Dedifferentiated amniotic fluid mesenchymal stem cell (primary cell): Measurements from ENCODE around the gene TRIM41.
A peak's percentile ranks its signal among the peaks of the same experiment; 100 is the strongest.

Experiments
- DNase-seq: peaks from one replicate; pipeline ENCODE4 v3.0.0-alpha.2; 2016; ENCODE audit errors: extremely low spot score

Gene TRIM41

DNA sequence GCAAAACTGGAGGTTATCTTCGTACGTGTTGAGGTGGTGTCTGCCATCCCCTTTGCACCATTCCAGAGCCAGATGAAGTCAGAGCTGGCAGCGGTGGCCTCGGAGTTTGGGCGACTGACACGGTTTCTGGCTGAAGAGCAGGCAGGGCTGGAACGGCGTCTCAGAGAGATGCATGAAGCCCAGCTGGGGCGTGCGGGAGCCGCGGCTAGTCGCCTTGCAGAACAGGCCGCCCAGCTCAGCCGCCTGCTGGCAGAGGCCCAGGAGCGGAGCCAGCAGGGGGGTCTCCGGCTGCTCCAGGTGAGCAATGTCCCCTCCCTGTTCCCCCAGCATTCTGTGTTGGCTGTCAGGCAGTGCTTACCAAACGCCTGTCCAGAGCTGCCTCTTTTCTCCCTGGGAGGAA, 9.5 kb downstream of the TRIM41 start:
- DNase-seq = no peak

DNA sequence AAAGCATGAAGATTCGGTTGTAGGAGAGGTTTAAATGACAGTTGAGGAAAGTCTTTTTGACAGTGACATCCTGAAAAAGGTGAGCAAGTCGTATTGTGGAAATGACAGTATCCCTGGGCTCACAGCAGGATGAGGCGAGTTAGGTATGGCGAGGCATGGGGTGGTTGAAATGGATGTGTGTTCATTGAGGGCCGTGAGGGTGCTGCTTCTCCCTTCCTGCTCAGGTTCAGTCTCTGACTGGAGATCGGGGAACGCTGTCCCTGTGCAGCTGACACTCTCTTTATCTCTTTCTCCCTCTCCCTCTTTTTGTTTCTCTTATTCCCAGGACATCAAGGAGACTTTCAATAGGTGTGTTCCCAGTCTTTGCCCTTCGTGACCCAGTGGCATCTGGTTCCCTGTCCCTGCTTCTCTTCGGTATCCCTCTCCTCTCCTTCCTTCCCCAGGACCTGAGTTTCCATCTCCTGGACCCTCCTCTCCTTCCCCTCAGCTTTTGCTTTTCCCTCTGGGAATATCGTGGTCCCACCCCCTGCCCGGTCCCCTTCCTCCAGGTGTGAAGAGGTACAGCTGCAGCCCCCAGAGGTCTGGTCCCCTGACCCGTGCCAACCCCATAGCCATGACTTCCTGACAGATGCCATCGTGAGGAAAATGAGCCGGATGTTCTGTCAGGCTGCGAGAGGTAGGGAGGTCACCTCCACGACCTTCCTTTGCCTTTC, 10.2 kb downstream of the TRIM41 start:
- no peak for DNase-seq

DNA sequence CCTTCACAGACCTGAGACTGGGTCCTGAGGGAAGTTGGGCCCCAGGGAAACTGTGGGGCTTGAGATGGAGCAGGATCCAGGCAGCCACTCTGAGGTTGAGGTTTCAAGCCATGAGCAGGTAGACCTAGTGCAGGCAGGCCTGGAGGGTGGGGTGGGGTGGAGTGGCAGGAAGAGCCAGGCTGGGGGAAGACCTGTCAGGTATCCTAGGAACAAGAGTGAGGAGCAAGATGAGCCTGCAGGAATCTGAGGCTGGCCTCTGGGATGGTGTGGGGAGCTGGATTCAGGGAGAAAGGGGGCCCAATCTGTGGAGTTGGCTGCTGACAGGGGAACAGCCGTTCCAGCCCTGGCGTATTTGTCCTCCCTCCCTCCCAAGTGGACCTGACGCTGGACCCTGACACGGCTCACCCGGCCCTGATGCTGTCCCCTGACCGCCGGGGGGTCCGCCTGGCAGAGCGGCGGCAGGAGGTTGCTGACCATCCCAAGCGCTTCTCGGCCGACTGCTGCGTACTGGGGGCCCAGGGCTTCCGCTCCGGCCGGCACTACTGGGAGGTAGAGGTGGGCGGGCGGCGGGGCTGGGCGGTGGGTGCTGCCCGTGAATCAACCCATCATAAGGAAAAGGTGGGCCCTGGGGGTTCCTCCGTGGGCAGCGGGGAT, 10.8 kb downstream of the TRIM41 start:
- no peak for DNase-seq

DNA sequence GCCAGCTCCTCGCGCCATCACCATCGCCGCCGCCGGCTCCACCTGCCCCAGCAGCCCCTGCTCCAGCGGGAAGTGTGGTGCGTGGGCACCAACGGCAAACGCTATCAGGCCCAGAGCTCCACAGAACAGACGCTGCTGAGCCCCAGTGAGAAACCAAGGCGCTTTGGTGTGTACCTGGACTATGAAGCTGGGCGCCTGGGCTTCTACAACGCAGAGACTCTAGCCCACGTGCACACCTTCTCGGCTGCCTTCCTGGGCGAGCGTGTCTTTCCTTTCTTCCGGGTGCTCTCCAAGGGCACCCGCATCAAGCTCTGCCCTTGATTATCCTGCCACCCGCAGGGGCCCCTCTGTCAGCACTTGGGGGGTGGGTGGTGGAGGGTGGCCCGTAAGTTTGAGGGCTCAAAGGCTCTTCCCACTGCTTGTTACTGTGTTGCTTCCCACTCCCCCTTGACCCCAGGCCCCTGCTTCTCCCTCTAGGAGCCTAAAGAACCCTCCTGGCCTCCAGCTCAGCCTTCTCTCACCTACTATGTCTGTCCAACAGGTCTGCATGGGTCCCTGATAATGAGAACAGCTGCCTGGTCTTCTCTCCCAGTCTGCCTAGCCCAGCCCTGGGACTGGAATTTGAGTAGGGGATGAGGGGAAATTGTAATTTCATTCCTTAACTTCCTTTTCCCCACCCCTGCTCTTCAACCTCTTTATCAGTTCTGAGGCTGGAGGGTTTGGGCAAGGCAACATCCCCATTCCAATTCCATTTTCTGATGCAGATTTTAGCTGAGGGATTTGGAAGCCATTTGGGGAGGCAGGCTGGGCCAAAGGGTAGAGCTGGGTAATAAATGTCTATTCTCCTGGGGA, 11.6 kb downstream of the TRIM41 start:
- DNase-seq = no peak

DNA sequence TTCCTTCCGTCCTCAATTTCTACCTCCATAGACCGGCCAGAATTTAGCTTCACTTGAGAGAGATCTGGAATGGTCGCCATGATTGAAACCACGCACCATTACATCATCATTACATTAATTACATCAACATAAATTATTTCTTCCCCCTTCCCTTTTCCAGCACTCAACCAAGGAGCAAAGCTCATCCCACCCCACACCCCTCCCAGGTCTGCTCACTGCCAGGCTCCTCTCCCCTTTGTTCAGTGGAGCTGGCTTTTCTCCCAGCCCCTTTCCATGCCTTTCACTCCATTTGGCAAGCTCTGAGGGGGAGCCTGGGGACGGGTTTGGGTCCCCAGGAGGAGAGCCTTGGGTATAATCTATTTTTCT, 12.2 kb downstream of the TRIM41 start:
- DNase-seq = no peak

DNA sequence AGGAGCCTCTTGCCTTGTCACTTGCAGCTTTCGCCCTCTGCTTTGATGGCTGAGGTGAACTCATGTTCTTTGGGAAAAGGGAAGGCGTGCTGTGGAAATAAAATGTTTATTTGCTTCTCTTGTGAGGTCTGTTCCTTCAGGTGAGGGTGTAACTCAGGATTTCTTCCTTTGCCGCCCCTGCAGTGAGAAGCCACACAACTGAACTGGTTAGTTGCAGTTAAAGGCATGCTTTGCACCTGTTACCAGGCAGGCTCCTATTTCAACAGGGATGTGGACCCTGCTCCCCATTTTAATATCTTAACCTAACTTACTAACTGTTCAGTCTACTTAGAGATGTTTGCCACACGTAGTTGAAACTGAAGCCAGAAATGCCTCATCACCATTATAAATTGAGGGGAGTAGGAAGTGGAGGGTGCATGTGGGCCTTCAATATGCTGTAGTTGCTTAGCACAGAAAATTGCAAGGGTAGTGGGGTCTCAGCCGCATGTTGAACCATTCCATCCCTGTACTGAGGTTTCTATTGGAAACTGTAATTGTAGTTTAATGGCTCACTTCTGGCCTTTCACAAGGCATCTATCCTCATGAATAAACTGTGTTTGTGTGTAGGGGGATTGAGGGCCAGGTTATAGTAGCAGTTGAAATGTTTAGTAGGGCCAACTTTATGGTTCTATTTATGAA, 12.7 kb downstream of the TRIM41 start:
- DNase-seq = no peak

DNA sequence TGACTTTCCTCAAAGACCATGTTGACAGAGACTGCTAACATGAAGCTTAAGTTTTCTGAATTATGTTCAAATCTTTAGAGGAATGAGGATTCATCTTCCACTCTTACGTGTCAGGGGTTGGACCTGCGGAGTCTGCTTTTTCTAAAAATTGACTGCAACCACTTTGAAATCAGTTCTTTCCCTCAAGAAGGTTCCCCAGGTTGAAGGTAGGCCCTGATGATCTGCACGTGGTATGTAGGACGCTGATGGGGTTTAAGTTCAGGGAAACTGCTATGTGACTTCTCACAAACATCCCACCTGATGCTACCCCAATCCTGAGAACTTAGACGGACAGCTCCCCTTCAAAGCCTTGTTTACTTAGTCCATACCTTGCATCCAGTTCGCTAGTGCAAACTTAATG, 13.4 kb downstream of the TRIM41 start:
- DNase-seq = no peak

DNA sequence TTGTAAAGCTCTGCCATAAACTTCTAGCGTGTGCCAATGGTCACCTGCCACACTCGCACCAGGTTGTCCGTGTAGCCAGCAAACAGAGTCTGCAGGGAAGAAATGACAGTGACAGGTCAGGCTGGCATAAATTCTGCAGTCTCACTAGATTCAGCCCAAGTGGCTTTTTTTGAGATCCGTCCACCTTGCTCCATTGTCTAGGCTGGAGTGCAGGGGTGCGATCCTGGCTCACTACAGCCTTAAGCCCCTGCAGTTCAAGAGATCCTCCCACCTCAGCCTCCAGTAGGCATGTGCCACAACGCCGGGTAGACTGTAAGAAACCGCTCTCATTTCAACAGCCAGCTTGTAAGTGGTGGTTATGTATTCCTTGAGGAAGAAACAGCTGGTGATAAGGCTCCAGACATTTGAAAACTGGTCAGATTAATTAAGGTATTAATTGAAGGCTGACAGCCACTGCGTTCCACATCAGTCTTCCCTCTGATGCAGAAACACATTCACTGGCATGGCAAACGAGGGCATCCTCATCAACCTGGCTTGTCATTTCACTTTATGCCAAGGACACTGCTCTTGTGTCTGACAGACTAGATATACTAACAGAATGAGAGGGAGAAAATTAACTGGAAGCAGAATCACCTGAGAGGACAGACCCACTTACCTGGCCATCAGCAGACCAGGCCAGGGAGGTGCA, 14.0 kb downstream of the TRIM41 start:
- DNase-seq = no peak

DNA sequence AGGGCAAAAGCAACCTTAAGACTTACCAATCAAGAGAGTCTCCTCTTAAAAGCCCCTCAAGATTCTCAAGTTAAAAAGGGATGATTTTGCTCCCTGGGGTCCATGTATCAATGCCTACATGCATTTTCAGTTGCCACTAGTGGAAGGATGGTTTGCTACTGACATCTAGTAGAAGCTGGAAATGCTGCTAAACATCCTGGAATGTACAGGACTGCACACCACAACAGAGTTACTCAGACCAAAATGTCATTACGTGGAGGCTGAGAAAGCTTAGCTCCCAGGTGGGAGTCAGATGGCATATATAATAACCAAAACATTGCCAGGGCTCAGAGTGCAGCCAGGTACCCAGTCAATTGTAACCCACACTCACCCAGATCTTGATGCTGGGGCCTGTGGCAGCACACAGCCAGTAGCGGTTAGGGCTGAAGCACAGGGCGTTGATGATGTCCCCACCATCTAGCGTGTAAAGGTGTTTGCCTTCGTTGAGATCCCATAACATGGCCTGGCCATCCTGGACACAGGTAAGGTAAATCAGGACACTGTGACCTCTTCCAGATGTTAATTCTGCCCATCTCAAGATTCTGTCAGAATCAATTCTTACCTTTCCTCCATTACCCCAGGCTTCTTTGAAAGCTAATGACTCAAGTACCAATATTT, 14.8 kb downstream of the TRIM41 start:
- DNase-seq = no peak

DNA sequence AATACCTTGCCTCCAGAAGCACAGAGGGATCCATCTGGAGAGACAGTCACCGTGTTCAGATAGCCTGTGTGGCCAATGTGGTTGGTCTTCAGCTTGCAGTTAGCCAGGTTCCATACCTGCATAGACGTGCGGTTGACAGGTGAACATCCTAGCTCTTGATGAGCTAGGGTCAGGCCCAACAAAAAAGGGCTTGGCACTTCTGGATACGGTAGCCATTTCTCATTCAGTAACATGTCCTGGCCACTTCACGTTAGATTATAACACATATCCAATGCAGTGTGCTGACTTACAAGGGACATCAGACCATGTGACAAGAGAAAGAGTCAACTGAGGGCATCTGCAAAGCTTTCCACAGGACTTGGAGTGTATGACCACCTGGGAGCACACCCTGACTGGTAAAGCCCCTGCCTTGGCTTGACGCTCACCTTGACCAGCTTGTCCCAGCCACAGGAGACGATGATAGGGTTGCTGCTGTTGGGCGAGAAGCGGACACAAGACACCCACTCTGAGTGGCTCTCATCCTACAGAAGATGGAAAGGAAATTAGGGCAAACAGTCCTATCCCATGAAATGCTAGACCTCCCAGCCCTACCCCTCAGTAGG, 16.1 kb downstream of the TRIM41 start:
- DNase-seq = no peak

DNA sequence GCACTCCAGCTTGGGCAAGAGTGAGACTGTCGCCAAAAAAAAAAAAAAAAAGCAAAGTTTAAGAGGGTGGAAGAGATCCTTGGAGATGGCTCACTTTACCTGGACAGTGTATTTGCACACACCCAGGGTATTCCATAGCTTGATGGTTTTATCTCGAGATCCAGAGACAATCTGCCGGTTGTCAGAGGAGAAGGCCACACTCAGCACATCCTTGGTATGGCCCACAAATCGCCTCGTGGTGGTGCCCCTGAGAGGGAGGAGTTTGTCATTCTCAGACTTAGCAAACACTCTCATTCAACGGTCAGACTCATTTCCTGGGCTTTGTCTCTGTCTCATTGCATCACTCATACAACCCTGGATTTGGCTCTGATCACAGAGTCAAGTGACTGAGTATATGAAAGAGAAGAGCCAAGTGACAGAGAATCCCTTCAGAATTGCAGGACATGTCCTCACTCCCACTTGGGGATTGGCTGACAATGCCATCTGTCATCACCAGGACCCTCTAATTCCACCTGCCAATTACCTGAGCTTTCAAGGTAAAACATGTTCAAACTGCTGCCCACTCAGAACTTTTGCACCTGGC, 18.4 kb downstream of the TRIM41 start:
- DNase-seq = peak; percentile 62

DNA sequence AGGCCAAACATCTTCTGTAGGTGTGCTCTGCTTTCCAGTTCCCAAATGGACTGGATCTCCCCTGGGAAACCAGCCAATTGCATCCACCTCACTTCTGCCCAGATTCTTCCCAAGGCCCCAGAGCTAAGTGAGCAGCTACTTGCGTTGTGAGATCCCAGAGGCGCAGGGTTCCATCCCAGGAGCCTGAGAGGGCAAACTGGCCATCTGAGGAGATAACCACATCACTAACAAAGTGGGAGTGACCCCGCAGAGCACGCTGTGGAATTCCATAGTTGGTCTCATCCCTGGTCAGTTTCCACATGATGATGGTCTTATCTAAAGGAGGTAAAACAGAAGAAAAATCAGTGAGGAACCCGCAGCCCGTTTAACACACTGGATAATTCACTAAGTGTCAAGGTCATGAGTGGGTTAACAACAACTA, 19.0 kb downstream of the TRIM41 start:
- no peak for DNase-seq

DNA sequence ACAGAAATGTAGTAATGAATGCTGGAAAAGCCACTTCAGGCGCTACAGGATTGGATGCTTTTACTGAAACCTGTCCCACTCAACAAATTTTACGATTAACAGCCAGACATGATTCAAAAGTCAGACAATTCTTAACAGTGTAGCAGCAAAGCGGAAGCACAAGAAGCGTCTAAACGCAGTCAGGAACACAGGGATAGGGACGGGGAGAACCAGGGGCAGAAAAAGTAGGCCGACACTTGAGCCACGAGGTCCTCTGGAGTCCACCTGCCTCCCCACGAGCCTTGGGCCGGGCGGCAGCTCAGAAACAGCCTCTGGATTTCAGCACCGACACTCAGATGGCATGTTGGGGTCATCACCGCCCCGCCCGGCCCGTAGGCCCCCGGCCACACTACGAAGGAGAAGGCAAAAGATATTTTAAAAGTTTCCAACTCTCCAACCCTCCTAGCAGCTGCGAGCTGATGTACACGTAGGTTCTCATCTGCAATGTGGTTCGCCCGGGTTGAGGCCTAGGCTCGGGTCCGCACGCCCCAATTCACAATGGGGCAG, 20.0 kb downstream of the TRIM41 start:
- DNase-seq = no peak

DNA sequence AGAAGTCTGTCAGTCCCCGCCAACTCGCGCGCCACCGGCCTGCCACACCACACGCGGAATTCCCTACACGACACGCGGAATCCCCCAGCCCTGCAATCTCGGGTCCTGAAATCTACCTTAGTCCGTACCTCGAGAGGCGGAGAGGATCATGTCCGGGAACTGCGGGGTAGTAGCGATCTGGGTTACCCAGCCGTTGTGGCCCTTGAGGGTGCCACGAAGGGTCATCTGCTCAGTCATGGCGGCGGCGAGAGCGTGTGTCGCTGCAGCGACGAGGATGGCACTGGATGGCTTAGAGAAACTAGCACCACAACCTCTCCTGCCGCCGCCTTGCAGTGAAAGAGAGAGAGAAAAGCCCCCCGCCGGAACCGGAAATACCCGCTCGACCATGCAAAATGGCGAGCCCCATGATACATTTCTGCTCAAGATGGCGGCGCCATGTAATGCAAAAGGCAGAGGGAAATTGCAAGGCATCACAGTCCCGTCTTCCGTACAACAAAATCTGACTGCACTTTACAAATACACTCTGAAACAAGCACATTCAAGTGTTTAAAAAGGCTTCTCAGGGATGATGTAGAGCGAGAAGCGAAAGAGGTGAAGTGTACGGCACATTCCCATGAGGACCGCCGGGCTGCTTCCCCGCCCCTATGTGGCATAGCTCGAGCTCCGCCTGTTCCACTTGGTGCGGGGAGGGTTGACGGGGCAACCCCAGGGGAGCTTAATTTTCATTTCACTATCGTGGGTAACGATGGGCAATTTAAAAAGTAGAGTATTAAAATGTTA, 20.7 kb downstream of the TRIM41 start, which contains the start of gene RACK1:
Gene RACK1 (minus strand): TSS at position 343 of the 780 bp plus-strand sequence. CDS start 106 bp downstream, at position 237.
- peak; percentile 85 for DNase-seq

DNA sequence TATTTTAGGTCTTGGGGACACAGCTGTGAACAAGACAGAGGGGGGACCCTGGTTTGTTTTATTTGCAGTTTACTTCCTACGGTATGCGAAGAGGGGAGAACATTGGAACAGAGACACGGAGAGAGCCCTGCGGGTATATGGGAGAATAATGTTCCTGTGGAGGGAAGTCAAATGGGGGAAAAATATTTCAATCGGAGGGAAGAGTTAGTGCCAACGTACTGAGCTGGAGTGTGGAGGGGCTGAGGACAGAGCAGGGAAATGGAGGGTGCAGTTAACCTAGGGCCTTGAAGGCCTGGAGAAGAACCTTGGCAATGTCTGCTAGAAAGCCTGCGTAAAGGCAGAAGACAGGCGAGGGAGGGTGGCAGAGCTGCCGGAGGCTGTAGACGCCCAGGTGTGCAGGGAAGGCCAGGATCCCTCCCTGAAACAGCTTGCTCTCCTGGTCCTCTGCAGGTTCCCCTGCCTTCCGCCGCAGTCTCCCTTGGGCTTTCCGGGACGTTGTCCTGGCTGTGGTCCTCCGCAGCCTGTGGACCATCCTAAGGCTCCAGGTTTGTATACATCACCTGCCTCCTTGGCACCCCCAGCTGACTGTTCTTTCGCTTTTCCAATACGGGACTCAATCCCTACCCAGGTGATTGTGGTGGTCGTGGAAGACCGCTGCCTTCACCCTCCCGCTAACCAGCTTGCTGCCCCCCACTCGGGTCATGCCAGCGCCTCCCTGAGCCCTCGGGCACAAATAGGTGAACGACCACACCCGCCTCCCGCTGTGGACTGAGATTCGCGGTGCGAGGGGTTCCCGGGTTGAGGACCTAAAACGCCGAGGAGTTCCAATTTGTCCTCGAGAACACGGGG, 22.6 kb downstream of the TRIM41 start:
- no peak for DNase-seq

DNA sequence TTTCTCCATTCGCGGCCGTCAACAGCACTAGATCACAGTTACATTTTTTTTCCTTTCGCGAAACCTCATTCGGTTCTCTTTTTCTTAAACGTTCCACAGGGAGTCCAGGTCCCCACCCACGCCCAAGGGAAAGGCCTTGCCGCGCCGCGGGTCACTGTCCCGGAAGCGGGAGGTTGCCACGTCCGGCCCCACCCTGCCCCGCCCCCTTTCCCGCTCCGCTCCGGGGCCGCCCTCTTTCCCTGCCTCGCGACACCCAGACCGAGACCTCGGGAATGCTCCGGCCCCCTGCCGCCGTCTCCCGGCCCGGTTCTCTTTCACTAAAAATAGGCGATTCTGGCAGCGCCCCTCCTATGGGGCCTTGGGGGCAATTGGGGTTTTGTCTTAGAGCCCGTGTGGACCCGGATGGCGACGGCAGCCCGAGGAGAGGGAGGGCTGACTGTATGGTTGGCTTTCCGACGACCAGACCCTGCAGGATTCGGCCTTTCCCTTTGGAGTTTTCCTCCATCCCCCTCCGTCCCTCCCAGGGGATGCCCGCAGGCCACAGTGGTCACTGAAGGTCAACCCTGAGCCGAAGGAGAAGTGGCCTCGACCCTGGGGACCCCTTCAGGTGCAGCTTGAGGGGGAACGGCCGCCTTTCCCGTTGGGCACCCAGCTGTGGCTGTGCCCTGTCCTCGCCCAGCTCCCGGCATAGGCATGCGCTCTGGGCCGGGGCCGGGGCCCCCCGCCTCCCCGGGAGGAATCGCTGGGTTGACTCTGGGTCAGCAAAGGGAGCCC, 23.4 kb downstream of the TRIM41 start:
- peak; percentile 83 for DNase-seq

DNA sequence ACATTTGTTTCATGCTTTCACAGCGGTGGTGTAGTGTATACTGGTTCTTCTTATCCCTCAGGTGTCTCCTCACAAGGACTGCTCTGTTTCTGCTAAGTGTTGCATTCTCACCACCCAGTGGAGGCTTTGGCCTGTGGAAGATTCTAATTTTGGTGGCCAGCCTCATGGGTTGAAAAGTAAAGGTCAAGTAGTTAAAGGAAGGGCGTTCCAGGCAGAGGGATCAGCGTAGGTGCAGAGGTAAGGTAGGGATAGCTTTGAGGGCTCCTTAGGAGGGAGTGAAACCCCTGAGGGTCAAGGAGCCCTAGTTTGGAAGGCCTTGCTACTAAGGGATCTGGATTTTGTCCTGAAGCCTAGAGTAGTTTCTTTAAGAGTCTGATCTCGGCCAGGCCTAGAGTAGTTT, 25.2 kb downstream of the TRIM41 start:
- no peak for DNase-seq
